Neutrophil (primary cell): Measurements from ENCODE around the gene EXD2.

Experiments
- H3K27ac ChIP-seq: fragments of 200-600 bp; sonication (generic); 2 replicates; pipeline ENCODE4 v1.5.1; 2016; ENCODE audit warnings: mild to moderate bottlenecking, moderate library complexity
- H3K27me3 ChIP-seq: fragments of 200-600 bp; sonication (generic); 2 replicates; pipeline ENCODE4 v1.6.0; 2016; ENCODE audit warnings: mild to moderate bottlenecking
- H3K36me3 ChIP-seq: fragments of 200-600 bp; sonication (generic); 2 replicates; pipeline ENCODE4 v1.5.1; 2017
- H3K4me1 ChIP-seq, 2 experiments: fragments of 200-600 bp in 1 of 2; sonication (generic) in 1 of 2; 1 replicate in 1 of 2; 2 replicates in 1 of 2; pipeline versions ENCODE4 v1.5.1 to v1.6.1; 2013 to 2016; ENCODE audit warnings: low read depth in 1 of 2, low read length in 1 of 2, mild to moderate bottlenecking in 1 of 2, moderate library complexity in 1 of 2; ENCODE audit not compliant: control insufficient read depth in 1 of 2, insufficient read depth in 1 of 2
- H3K4me3 ChIP-seq, 2 experiments: fragments of 200-600 bp in 1 of 2; sonication (generic) in 1 of 2; 1 replicate in 1 of 2; 2 replicates in 1 of 2; pipeline ENCODE4 v1.5.1; 2013 to 2016; ENCODE audit warnings: low read depth in 1 of 2, low read length in 1 of 2, mild to moderate bottlenecking in 1 of 2, moderate library complexity in 1 of 2
- H3K9me3 ChIP-seq: fragments of 200-600 bp; sonication (generic); 2 replicates; pipeline ENCODE4 v1.5.1; 2016
- TF ChIP-seq, protein P1 (sequence below): fragments of 200-600 bp; sonication (generic); IDR thresholded peaks from 2 replicates; pipeline ENCODE4 v1.5.1; 2016; ENCODE audit warnings: antibody characterized with exemption

EXD2 gene

DNA sequence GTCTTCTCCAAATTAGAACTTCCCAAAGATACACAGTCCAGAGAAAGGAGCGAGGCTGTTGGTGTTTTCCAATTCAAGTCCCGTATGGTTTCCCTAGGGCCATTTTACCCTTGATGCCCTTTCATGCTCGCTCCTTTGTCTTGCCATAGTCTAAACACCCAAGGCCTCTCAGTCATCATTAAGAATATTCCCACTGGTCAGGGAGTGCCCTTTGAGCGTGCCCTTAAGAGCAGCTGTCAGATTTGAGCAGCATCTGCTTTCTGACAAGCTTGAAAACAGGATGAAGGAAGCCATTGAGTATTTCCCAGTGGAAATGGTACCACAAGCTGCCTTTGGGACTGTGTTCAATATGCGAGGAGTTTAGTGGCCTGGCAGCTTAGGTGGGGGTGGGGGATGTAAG is 58.3 kb downstream of the EXD2 start:
- H3K27ac ChIP-seq, result no peak overlapping the region
- TF ChIP-seq, protein P1, sequence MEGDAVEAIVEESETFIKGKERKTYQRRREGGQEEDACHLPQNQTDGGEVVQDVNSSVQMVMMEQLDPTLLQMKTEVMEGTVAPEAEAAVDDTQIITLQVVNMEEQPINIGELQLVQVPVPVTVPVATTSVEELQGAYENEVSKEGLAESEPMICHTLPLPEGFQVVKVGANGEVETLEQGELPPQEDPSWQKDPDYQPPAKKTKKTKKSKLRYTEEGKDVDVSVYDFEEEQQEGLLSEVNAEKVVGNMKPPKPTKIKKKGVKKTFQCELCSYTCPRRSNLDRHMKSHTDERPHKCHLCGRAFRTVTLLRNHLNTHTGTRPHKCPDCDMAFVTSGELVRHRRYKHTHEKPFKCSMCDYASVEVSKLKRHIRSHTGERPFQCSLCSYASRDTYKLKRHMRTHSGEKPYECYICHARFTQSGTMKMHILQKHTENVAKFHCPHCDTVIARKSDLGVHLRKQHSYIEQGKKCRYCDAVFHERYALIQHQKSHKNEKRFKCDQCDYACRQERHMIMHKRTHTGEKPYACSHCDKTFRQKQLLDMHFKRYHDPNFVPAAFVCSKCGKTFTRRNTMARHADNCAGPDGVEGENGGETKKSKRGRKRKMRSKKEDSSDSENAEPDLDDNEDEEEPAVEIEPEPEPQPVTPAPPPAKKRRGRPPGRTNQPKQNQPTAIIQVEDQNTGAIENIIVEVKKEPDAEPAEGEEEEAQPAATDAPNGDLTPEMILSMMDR, result no peak

DNA sequence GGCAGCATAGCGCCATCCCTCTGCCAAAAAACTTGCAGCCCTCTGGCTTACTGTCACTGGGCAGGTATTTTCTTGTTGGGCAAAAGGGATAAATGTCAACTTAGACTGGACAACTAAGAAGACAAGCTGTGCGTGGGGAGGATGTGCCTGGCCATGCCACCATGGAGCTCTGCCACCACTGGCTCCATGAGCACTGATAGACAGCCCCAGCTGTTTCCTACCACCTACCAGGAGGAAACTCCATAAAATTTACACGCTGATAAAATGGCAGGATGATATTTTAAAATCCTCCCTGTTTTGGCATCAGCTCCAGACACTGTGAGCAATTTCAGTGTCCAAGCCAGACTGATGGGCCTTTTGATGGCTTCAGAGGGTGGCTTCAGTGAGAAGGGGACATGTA is 61.6 kb downstream of the EXD2 start:
- Histone ChIP-seq H3K4me1 (no peaks in the 10 kb centered on the region), H3K27me3 (peaks cover 56% of the 10 kb centered on the region), H3K27ac (no peak overlapping the region), H3K36me3 (no peaks in the 10 kb centered on the region), H3K4me3 (no peak overlapping the region), H3K9me3 (no peaks in the 10 kb centered on the region)
- TF ChIP-seq, protein P1, result no peak

More for the DNA sequence above, 58.3 kb downstream of the EXD2 start:
- Histone ChIP-seq H3K36me3 (no peaks in the 10 kb centered on the region), H3K27me3 (peaks cover 23% of the 10 kb centered on the region), H3K9me3 (no peaks in the 10 kb centered on the region), H3K4me1 (no peaks in the 10 kb centered on the region), H3K4me3 (no peak overlapping the region)

DNA sequence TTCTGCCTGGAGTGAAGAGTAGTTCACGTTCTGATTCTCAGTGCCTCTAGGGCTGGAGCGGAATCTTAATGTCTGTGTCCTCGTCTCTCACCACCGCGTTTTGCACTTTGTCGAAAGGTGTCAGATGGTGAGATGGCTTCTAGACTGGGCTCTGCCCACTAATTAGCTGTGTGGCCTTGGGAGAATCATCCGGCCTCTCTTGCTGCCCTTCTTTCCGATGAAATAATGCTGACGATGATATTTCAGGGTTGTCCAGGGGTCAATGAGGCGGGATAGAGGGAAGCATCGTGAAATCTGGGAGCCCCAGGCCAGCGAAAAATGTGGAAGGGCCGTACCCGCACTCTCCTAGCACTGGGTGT is 67.8 kb downstream of the EXD2 start:
- Histone ChIP-seq H3K9me3 (no peaks in the 10 kb centered on the region), H3K36me3 (no peaks in the 10 kb centered on the region), H3K4me3 (no peak overlapping the region), H3K27ac (no peak overlapping the region), H3K27me3 (peaks cover 100% of the 10 kb centered on the region), H3K4me1 (peaks cover 0 to 19% of the 10 kb centered on the region in 2 experiments)
- TF ChIP-seq, protein P1, result no peak

DNA sequence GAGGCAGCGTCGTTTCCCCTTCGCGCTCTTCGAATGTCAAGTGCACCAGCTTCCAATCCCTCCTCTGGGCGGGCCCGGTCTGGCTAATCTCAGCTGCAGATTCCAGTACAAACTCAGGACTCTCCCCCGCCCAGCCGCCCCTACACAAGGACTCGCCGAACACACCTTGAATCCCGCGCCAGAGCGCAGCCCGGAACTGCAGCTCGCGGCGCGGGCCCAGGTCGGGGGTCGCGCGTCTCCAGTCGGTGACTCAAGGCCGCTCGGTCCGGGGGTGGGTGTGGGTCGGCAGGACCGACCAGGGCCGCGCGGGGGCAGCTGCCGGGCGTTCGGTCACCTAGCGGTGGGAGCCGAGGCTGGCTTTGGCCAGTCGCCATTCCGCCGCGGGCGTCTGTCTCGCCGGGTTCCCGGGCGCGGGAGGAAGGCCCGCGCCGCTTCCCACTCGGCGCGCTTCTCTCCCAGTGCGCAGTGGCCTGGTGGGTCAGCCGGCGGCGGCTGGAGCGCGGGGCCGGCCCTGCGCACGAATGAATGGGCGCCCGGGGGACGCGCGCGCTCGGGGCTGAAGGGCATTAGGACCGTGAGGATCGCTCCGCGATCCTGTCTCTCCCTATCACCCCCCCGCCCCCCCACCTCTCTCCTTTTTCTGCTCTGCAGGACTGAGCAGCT is 68.4 kb downstream of the EXD2 start, which contains the start of gene GALNT16:
Gene GALNT16, plus strand, starts transcription at position 632 of the 663 bp plus-strand sequence. CDS start 133 bp downstream, outside the sequence.
- peaks cover 0 to 19% of the 10 kb centered on the region in 2 experiments for H3K4me1 ChIP-seq
- H3K9me3 ChIP-seq, result no peaks in the 10 kb centered on the region
- peaks cover 100% of the 10 kb centered on the region for H3K27me3 ChIP-seq
- no peak within 1 kb of the TSS for H3K27ac ChIP-seq
- no peaks in the 10 kb centered on the region for H3K36me3 ChIP-seq
- no peak within 1 kb of the TSS for H3K4me3 ChIP-seq
- TF ChIP-seq, protein P1, result no peak

DNA sequence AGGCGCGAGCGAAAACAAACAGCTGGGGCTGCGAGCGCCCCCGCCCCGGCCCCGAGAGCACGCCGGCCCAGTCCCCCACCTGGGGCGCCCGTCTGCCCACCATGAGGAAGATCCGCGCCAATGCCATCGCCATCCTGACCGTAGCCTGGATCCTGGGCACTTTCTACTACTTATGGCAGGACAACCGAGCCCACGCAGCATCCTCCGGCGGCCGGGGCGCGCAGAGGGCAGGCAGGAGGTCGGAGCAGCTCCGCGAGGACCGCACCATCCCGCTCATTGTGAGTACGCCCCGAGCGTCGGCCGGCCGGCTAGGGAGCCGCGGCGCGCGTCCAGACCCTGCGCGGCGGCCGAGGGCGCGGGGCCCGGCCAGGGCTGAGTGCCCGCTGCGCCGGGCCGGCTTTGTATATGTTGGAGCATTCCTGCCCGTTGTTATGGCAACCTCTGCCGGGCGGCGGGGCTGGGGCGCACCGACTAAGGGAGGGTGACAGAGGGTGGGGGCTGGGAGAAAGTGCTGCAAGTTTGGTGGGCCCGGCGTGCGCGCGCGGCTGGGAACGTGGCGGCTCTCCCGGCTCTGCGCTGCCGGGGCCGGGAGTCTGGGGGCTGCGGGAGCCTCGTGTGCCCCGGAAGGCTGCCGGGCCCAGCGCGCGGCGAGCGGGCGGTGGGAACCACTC is 69.0 kb downstream of the EXD2 start:
- no peak overlapping the region for H3K27ac ChIP-seq
- TF ChIP-seq, protein P1, result no peak
- H3K27me3 ChIP-seq, result peaks cover 100% of the 10 kb centered on the region
- no peaks in the 10 kb centered on the region for H3K9me3 ChIP-seq
- peaks cover 0 to 19% of the 10 kb centered on the region in 2 experiments for H3K4me1 ChIP-seq
- no peaks in the 10 kb centered on the region for H3K36me3 ChIP-seq
- no peak overlapping the region for H3K4me3 ChIP-seq
